Measurements from ENCODE around the gene PDE5A. TPM values are rescaled to one million over a fixed set of nuclear protein-coding genes. Genes with fewer than 3 reads are reported as not detected.

PDE5A gene
- total and polyA plus RNA-seq, 3 experiments from 2014 or later: 0.20 to 1.3 (median 0.44) TPM

DNA sequence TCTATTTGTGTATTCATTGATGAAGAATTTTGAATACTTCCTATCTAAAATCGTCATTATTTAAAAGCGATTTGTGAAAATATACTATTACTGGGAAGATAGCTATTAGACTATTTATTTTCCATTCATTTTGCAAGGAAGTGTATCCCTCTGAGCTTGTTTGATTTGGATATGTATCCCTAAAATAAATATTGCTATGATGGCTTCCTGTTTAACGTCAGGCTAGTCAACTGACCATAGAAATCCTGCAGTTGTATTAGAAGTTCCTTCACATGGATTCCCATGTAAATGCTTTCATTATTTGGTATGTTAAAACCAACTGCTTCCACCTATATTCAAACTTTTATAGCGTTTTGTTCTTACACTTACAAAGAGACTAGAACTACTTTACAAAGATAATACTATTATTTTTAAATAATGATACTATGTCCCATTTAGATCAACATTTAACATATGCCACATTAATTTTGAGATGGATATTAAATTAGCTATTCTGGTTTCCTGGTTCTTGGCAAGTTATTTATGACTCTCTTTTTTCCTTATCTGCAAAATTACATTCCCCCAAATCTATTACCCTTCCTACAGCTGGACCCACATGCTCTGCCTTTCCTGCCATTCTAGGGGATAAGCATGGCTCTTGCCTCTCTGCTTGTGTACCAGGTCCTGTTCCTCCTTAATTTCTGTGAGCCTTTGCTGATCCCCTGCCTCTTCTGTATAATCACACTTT lies 26.7 kb upstream of the PDE5A start:
- H3K4me1 ChIP-seq (ENCODE audit: insufficient read depth, low read length): no peaks in the 10 kb centered on the region
- H3K4me3 Mint-ChIP-seq: no peak overlapping the region
- no peaks in the 10 kb centered on the region for H3K36me3 ChIP-seq (ENCODE audit: insufficient read depth, low read length)
- H3K4me3 ChIP-seq (ENCODE audit: low read length): no peak overlapping the region
- H3K27ac ChIP-seq (ENCODE audit: low read depth, low read length): no peak overlapping the region
- H3K27me3 Mint-ChIP-seq: peaks cover 2 to 6% of the 10 kb centered on the region in 2 donors
- H3K4me1 Mint-ChIP-seq: no peaks in the 10 kb centered on the region
- no peaks in the 10 kb centered on the region for H3K9me3 Mint-ChIP-seq
- no peaks in the 10 kb centered on the region for H3K36me3 Mint-ChIP-seq
- DNase-seq: no peak
- H3K27ac Mint-ChIP-seq: no peak overlapping the region
- no peaks in the 10 kb centered on the region for H3K9me3 ChIP-seq (ENCODE audit: low read length)
- no peaks in the 10 kb centered on the region for H3K27me3 ChIP-seq (ENCODE audit: insufficient read depth, low read length, poor library complexity, severe bottlenecking)
- ChIA-PET CTCF (interaction anchor here (2.1 kb wide), 1 partner anchor 27 kb away, joined by 7 read pairs; the partner anchor contains the start of gene PDE5A), POLR2A (no interaction called here)

GRCh38 chr4:119653990-119654389 lies 25.4 kb upstream of the PDE5A start:
- H3K27me3 ChIP-seq (ENCODE audit: insufficient read depth, low read length, poor library complexity, severe bottlenecking): no peaks in the 10 kb centered on the region
- H3K9me3 ChIP-seq (ENCODE audit: low read length): no peaks in the 10 kb centered on the region
- H3K4me1 Mint-ChIP-seq: no peaks in the 10 kb centered on the region
- no peak overlapping the region for H3K4me3 ChIP-seq (ENCODE audit: low read length)
- no peaks in the 10 kb centered on the region for H3K9me3 Mint-ChIP-seq
- H3K27me3 Mint-ChIP-seq: peaks cover 4 to 10% of the 10 kb centered on the region in 2 donors
- H3K36me3 ChIP-seq (ENCODE audit: insufficient read depth, low read length): no peaks in the 10 kb centered on the region
- no peak for DNase-seq
- POLR2A ChIA-PET: no interaction called here
- no peaks in the 10 kb centered on the region for H3K4me1 ChIP-seq (ENCODE audit: insufficient read depth, low read length)
- H3K27ac Mint-ChIP-seq: no peak overlapping the region
- CTCF ChIA-PET: interaction anchor here (2.1 kb wide), 1 partner anchor 25 kb away, joined by 7 read pairs; the partner anchor contains the start of gene PDE5A
- no peak overlapping the region for H3K4me3 Mint-ChIP-seq
- no peak overlapping the region for H3K27ac ChIP-seq (ENCODE audit: low read depth, low read length)
- H3K36me3 Mint-ChIP-seq: no peaks in the 10 kb centered on the region

DNA sequence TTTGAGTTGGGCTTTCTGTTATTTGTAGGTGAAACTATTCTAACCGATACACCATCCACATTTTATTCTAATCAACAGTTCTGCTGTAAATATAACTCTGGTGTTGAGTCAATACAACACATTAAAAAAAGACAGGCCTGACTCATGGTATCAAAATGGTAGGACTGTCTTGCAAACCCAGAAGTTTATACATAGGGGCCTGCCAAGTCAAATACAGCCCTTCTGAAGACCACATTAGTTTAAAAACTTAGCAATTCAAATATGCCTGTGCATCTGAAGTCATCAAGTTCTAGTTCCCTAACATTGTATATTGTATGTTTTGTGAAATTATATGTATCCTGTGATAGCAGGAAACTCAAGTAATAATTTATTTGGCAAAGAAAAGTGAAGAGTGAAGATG lies 24.4 kb upstream of the PDE5A start:
- no peaks in the 10 kb centered on the region for H3K36me3 ChIP-seq (ENCODE audit: insufficient read depth, low read length)
- CTCF ChIA-PET: no interaction called here
- no peak overlapping the region for H3K4me3 Mint-ChIP-seq
- no peaks in the 10 kb centered on the region for H3K4me1 ChIP-seq (ENCODE audit: insufficient read depth, low read length)
- H3K36me3 Mint-ChIP-seq: no peaks in the 10 kb centered on the region
- POLR2A ChIA-PET: no interaction called here
- H3K4me3 ChIP-seq (ENCODE audit: low read length): no peak overlapping the region
- H3K4me1 Mint-ChIP-seq: no peaks in the 10 kb centered on the region
- no peak overlapping the region for H3K27ac Mint-ChIP-seq
- H3K27me3 Mint-ChIP-seq: peaks cover 2 to 16% of the 10 kb centered on the region in 2 donors
- H3K27ac ChIP-seq (ENCODE audit: low read depth, low read length): no peak overlapping the region
- no peaks in the 10 kb centered on the region for H3K9me3 ChIP-seq (ENCODE audit: low read length)
- DNase-seq: no peak
- H3K27me3 ChIP-seq (ENCODE audit: insufficient read depth, low read length, poor library complexity, severe bottlenecking): no peaks in the 10 kb centered on the region
- no peaks in the 10 kb centered on the region for H3K9me3 Mint-ChIP-seq

DNA sequence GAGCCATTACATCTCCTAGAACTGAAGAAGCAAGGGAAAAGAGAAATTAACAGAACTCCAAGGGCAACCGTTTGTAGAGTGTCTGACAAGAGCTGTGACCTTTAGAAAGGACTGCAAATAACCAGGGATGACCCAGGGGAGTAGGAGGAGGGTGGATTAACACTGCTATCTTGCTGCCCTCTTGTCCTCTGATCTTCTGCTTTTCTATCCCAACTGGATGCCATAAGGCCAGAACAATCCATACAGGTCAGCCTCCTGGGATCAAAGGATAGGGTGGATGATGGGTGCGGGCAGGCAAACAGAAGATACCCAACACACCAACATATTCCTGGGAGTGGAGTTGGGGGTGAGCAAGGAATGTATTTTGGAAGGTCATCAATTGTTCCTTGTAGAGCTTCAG lies 19.8 kb upstream of the PDE5A start:
- Histone ChIP-seq H3K27me3 (ENCODE audit: insufficient read depth, low read length, poor library complexity, severe bottlenecking) (no peaks in the 10 kb centered on the region), H3K9me3 (ENCODE audit: low read length) (no peaks in the 10 kb centered on the region), H3K4me3 (ENCODE audit: low read length) (no peak overlapping the region), H3K4me1 (ENCODE audit: insufficient read depth, low read length) (no peaks in the 10 kb centered on the region), H3K36me3 (ENCODE audit: insufficient read depth, low read length) (no peaks in the 10 kb centered on the region), H3K27ac (ENCODE audit: low read depth, low read length) (no peak overlapping the region)
- peaks cover 0 to 5% (median 2%) of the 10 kb centered on the region in 3 donors for H3K4me1 Mint-ChIP-seq
- no peak overlapping the region for H3K4me3 Mint-ChIP-seq
- ChIA-PET CTCF (interaction anchor here (1.0 kb wide), 1 partner anchor 20 kb away, joined by 3 read pairs; the partner anchor contains the start of gene PDE5A), POLR2A (no interaction called here)
- no peak overlapping the region for H3K27ac Mint-ChIP-seq
- DNase-seq: no peak
- H3K36me3 Mint-ChIP-seq: no peaks in the 10 kb centered on the region
- H3K9me3 Mint-ChIP-seq: peaks cover 0 to 2% (median 0%) of the 10 kb centered on the region in 5 donors
- peaks cover 5 to 32% of the 10 kb centered on the region in 2 donors for H3K27me3 Mint-ChIP-seq

- Histone ChIP-seq H3K27ac (ENCODE audit: low read depth, low read length) (no peak overlapping the region), H3K9me3 (ENCODE audit: low read length) (no peaks in the 10 kb centered on the region), H3K36me3 (ENCODE audit: insufficient read depth, low read length) (no peaks in the 10 kb centered on the region), H3K27me3 (ENCODE audit: insufficient read depth, low read length, poor library complexity, severe bottlenecking) (no peaks in the 10 kb centered on the region), H3K4me3 (ENCODE audit: low read length) (no peak overlapping the region), H3K4me1 (ENCODE audit: insufficient read depth, low read length) (no peaks in the 10 kb centered on the region)
- H3K27me3 Mint-ChIP-seq: peaks cover 5 to 32% of the 10 kb centered on the region in 2 donors
- CTCF ChIA-PET: no interaction called here
- no peak overlapping the region for H3K4me3 Mint-ChIP-seq
- no peak overlapping the region for H3K27ac Mint-ChIP-seq
- H3K9me3 Mint-ChIP-seq: peaks cover 0 to 2% (median 0%) of the 10 kb centered on the region in 5 donors
- H3K4me1 Mint-ChIP-seq: peaks cover 0 to 5% (median 2%) of the 10 kb centered on the region in 3 donors
- DNase-seq: no peak
- no peaks in the 10 kb centered on the region for H3K36me3 Mint-ChIP-seq
- POLR2A ChIA-PET: no interaction called here
Observed at GRCh38 chr4:119647558-119647957, 19.0 kb upstream of the PDE5A start.

DNA sequence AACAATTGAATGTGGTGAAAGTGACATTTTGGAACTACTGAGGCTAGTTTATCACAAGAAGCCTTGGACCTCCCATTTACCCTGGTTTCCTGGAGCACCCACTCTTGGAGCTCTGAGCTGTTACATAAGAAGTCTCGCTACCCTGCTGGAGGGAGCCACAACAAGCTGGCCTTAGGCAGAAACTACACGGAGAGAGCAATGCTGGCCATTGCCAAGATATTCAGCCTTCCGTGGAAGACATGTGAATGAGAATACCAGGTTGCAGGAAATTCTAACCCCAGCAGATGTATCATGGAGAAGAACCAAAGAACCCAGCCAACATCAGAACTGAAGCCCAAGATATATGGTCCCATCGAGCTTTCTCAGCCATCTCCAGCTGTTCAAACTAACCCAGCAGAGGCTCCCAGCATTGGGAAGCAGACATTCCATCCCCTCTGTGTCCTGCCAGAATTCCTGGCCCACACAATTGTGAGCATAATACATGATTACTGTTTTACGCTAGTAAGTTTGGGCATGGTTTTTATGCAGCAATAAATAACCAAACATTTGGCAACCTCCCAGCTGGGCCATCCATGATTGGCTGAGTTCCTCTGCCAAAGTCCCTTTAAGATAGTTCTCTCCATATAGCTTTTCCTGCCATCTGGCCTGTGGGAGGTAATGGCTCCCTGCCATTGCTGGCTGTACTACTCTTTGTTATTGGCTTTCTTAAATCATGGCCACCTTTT lies 17.9 kb upstream of the PDE5A start:
- peaks cover 5 to 32% of the 10 kb centered on the region in 2 donors for H3K27me3 Mint-ChIP-seq
- POLR2A ChIA-PET: no interaction called here
- H3K27ac Mint-ChIP-seq: peak overlapping the region in 1 of 8 donors; percentile 8
- Histone ChIP-seq H3K4me3 (ENCODE audit: low read length) (no peak overlapping the region), H3K4me1 (ENCODE audit: insufficient read depth, low read length) (no peaks in the 10 kb centered on the region), H3K27me3 (ENCODE audit: insufficient read depth, low read length, poor library complexity, severe bottlenecking) (no peaks in the 10 kb centered on the region), H3K9me3 (ENCODE audit: low read length) (no peaks in the 10 kb centered on the region), H3K27ac (ENCODE audit: low read depth, low read length) (no peak overlapping the region), H3K36me3 (ENCODE audit: insufficient read depth, low read length) (no peaks in the 10 kb centered on the region)
- no peaks in the 10 kb centered on the region for H3K36me3 Mint-ChIP-seq
- CTCF ChIA-PET: no interaction called here
- peaks cover 0 to 2% (median 0%) of the 10 kb centered on the region in 5 donors for H3K9me3 Mint-ChIP-seq
- H3K4me3 Mint-ChIP-seq: no peak overlapping the region
- peaks cover 0 to 5% (median 2%) of the 10 kb centered on the region in 3 donors for H3K4me1 Mint-ChIP-seq
- DNase-seq: no peak

DNA sequence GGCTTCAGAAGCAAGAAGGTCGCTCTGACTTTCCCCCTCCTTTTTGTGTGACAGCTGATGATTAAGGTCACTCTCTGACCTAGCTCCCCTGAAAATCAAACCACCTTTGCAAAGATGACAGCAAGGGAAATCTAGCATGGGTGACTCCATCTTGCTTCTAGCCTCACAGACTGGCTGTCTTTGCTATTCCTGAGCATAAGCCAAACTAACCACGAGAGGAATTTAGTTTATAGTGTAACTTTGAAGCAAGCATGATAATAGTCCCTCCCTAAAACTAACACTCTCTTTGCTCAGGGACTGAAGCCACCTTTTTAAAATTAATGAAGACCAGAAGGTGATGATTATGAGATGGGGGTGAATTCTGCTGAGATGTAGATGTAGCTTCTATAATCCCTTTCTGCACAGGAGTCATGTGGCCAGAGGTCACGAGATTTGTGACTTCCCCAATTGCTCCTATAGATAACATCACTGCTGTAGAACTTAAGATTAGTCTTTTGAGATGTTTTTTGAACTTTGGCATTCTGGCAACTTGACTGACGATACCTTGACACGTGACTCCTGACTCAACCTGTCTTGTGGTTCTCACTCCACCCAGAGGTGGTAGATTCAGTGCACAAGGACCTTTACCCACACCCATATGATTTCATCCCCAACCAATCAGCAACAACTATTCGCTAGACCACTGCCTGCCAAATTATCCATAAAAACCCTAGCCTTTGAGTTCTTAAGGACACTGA lies 14.9 kb upstream of the PDE5A start:
- H3K27ac ChIP-seq (ENCODE audit: low read depth, low read length): no peak overlapping the region
- ChIA-PET CTCF (interaction anchor here (1.2 kb wide), 1 partner anchor 14 kb away, joined by 3 read pairs; no protein-coding TSS in a partner anchor), POLR2A (no interaction called here)
- no peak overlapping the region for H3K4me3 Mint-ChIP-seq
- no peak overlapping the region for H3K4me3 ChIP-seq (ENCODE audit: low read length)
- no peaks in the 10 kb centered on the region for H3K9me3 ChIP-seq (ENCODE audit: low read length)
- DNase-seq: no peak
- no peaks in the 10 kb centered on the region for H3K4me1 ChIP-seq (ENCODE audit: insufficient read depth, low read length)
- peaks cover 0 to 2% (median 0%) of the 10 kb centered on the region in 5 donors for H3K9me3 Mint-ChIP-seq
- H3K36me3 Mint-ChIP-seq: no peaks in the 10 kb centered on the region
- H3K27me3 Mint-ChIP-seq: peaks cover 3 to 21% of the 10 kb centered on the region in 2 donors
- no peaks in the 10 kb centered on the region for H3K27me3 ChIP-seq (ENCODE audit: insufficient read depth, low read length, poor library complexity, severe bottlenecking)
- peaks cover 0 to 5% (median 2%) of the 10 kb centered on the region in 3 donors for H3K4me1 Mint-ChIP-seq
- H3K27ac Mint-ChIP-seq: no peak overlapping the region
- H3K36me3 ChIP-seq (ENCODE audit: insufficient read depth, low read length): no peaks in the 10 kb centered on the region

GRCh38 chr4:119641765-119642164 lies 13.2 kb upstream of the PDE5A start:
- H3K9me3 Mint-ChIP-seq: no peaks in the 10 kb centered on the region
- H3K36me3 ChIP-seq (ENCODE audit: insufficient read depth, low read length): no peaks in the 10 kb centered on the region
- peaks cover 2 to 16% of the 10 kb centered on the region in 2 donors for H3K27me3 Mint-ChIP-seq
- ChIA-PET CTCF (interaction anchor here (0.9 kb wide), 1 partner anchor 13 kb away, joined by 4 read pairs; the partner anchor contains the start of gene PDE5A), POLR2A (no interaction called here)
- H3K4me3 ChIP-seq (ENCODE audit: low read length): no peak overlapping the region
- H3K27ac ChIP-seq (ENCODE audit: low read depth, low read length): no peak overlapping the region
- DNase-seq: no peak
- no peaks in the 10 kb centered on the region for H3K9me3 ChIP-seq (ENCODE audit: low read length)
- H3K4me1 Mint-ChIP-seq: peaks cover 0 to 5% (median 2%) of the 10 kb centered on the region in 3 donors
- H3K4me3 Mint-ChIP-seq: no peak overlapping the region
- no peaks in the 10 kb centered on the region for H3K27me3 ChIP-seq (ENCODE audit: insufficient read depth, low read length, poor library complexity, severe bottlenecking)
- no peak overlapping the region for H3K27ac Mint-ChIP-seq
- H3K4me1 ChIP-seq (ENCODE audit: insufficient read depth, low read length): no peaks in the 10 kb centered on the region
- H3K36me3 Mint-ChIP-seq: no peaks in the 10 kb centered on the region

All from CD8-positive, alpha-beta memory T cell (primary cell).